DMS53 (cell line): ENCODE data around the gene RAB6B.

ENCODE experiments used
- DNase-seq: peaks from one replicate; lab custom pipeline; 2025; lab: John Stamatoyannopoulos, UW

The RAB6B gene

DNA sequence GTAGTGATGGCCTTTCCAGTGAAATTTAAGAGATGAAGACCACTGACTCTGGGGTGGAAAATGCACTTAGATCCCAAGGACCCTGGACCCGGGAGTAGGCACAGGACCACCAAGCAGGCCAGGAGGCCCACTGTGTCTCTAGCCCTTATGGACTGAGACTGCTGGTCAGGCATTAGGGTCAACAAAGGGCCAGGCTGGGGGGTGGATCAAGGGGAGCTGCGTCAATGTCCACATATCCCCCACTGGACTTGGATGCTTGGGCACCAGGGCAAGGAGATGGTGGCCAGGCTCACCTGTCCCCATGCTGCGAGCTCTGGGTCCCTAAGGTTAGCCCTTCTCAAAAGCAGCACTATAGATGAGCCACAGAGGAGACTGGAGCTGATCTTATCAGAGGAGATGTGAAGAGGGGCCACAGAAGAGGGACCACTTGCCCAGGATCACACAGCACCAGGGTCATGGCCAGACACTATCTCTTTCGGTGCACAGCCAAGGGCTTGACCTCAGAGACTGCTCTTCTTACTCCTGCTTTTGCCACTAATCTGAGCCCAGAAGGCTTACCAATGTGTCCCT, 14.7 kb downstream of the RAB6B start:
- DNase-seq, result no peak

DNA sequence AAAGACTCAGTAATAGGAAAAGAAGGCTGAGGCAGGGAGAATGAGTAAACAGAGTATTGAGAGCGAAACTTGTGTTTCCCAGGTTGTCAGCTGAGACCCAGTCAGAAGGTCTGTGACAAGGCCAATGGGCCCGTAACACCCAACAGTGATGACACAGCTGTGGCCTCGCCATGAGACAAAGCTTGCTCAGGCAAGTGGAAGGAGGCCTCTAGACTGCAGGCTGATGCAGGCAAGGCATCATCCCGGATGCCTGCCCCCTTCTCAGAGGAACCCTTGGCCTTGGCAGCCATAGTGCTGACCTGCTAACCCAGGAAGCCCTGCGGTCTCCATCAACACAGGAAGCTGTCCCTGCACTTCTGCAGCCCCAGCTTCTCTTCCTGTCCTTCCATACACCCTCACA, 15.4 kb downstream of the RAB6B start:
- DNase-seq, result no peak

DNA sequence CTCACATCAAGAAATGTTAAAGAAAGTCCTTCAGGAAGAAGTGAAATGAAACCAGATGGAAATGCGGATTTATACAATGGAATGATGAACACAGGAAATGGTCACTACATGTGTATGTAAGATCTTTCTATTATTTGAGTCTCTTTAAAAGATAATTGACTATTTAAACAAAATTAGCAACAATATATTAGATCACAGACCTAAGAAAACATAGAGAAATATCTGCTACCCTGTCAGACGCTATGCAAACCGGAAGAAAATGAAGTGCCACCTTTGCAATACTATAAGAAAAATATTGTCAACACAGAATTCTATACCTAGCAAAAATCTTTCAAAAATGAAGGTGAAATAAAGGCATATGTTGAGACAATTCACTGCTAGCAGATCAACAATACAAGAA, 17.2 kb downstream of the RAB6B start:
- no peak for DNase-seq

DNA sequence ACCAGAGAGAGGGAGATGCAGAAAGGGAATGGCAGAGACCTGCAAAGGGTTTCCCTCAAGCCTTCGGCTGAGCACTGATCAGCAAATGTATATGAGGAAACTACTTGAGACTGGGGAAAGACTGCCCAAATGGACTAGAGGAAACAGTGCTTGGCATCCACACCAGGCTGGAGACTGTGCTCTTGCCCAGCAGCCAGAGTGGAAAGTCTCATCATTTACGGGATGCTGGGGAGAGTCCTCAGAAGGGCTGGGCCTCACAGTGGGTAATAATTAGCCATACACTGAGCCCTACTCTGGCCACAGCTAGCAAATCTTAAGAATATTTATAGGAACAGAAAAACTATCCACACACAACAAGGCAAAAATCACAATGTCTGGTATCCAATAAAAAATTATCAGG, 18.5 kb downstream of the RAB6B start:
- no peak for DNase-seq

DNA sequence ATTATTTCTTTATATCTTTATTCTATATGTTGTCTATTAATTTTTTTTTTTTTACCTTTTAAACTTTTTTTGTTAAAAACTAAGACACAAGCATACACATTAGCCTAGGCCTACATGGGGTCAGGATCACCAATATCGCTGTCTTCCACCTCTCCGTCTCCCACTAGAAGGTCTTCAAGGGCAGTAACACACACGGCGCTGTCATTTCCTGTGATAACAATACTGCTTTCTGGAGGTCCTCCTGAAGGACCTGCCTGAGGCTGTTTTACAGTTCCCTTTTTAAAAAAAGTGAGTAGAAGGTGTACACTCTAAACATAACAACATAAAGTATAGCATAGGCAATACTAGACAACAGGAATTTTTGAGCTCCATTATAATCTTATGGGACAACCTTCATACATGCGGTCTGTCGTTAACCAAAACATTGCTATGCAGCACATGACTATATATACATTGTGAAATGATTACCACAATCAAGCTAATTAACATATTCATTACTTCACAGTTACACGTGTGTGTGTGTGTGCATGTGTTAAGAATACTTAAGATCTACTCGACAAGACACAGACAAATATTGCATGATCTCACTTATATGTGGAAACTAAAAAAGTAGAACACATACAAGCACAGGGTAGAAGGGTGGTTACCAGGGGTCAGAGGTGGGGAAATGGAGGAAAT, 20.8 kb downstream of the RAB6B start:
- no peak for DNase-seq

DNA sequence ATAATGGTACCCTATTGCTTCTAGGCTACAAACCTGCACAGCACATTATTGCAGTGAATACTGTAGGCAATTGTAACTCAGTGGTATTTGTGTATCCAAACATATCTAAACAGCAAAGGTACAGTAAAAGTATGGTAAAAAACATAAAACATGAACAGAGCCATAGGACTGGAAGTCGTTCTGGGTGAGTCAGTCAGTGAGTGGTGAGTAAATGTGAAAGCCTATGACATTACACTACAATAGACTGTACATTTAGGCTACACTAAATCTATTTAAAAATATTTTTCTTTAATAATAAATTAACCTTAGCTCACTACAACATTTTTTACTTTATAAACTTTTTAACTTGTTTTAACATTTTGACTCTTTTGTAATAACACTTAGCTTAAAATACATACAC, 21.3 kb downstream of the RAB6B start:
- DNase-seq, result no peak

DNA sequence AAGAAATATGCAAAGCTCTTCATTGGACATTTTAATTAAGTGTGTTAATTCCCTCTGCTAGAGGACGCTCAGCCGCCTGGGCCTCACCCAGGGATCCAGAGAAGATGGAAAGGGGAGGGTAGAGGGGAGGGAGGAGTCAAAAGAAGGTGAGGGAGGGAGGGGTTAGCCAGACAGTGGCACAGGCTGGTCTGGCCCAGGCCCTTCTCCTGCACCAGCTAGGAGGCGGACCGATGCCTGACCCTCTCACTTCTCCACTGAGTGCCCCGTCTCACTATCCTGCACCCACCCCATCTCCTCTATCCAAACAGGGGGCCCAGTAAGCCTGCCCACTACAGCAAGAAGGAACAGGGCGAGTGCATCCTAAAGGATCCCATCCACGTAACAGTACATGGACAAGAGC, 22.9 kb downstream of the RAB6B start:
- no peak for DNase-seq

DNA sequence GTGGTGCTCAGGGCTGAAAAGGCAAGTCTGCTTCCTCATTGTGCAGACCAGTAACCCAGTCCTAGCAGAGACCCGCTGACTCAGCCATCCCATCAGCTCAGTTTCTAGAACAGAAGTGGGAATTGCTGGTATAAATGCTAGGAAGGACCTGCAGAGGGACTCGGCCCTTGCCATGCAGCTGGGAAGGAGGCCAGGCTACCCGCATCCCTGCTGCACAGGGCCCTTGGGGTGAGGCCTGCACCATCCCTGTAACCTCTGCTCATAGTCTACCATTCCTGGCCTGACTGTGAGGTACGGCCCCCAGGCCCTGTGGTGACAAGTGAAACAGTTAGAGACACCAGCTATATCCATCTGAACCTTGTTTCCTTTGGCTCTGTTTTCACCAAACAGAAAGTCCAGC, 23.5 kb downstream of the RAB6B start:
- no peak for DNase-seq

DNA sequence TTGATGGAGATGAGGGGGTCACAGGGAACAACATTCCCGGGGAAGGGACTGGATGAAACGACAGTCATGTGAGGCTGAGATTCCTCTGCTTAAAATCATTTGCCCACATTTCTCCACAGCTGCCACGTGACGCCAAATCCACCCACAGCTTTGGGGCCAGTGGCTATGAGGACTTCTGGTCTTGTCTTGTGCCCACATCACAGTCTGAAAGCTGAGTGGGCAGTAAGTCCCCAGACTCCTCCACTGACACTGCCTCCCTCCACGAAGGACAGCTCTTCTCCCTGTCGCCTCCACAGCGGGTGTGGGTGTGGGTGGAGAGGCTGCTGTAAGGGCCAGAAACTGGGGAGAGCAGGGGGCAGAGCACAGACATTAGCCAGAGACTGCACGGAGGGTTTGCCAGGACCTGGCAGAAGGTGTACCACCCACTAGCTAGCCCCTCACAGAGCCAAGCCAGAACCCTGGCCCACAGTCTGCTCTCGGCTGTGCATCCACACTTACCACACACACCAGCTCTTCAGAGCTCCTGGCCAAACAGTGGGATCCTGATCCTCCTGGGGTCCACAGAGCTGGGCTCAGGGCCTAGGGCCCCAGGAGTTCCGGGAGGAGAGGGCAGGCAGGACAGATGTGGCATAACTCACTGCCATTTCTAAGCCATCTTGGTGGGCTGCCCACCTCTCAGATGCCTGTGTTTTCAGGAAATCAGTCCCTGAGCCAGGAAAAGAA, 24.2 kb downstream of the RAB6B start:
- DNase-seq, result no peak

DNA sequence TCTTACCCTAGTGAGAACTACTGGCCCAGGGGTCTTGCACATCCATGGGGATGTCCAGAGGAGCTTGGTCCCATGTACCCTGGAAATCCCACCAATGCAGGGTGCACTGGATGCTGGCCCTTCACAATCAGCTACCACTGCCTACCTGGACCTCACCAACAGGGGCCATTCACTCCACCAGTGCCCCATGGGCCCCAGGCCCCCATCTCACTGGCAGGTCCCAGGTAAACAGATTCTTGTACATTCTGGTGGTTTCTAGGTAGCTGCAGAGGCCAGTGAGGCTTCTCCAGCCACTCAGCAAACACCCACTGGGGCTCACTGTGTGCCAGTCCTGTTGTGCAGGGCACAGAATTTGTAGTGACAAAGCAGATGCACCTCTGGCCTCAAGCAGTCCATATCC, 24.9 kb downstream of the RAB6B start:
- no peak for DNase-seq

DNA sequence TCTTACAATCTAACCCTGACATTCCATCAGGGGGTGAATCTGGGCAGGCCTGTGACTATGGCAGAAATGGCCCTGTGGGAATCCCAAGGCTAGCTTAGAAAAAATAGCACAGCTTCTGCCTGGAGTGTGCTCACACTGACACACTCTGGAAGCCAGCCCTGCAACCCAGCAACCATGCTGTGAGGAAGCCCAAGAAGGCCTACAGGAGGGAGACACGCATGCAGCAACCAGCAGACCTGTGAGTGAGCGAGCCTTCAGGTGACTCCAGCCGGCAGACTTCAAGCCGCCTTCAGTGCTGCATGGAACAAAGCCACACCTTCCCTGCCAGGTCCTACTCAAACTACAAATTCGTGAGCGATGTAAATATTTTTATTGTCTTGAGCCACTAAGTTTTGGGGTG, 26.1 kb downstream of the RAB6B start:
- no peak for DNase-seq

DNA sequence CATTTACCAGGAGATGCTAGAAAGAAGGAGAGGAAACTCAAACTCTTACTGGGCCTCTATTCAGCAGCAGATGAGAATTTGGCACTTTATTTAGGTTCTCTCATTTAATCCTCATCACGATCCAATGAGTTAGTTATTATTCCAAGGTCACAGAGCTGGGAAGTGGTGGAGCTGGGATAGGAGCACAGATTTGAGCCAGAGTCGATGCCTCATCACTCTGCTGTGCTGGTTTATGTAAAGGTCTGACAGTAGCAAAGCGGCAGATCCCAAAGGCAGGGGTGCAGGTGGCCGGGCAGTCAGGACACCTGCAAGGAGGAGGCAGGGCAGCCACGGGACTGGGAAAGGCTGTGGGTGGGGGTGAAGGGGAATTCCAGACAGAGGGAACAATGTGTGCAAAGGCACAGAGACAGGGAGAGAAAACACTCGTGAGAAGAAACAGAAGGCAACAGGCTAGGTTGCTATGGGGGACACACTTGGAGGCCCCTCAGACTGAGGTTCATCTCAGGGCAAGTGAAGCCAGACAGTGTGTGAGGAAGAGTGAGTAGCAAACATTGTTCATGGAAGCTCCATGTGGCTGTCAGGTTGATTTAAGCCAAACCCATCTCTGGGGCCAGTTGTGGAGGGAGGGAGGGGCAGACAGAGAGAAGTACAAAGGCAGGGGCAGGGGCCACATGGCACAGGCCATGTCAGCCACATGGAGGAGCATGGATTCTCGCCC, 26.8 kb downstream of the RAB6B start:
- DNase-seq, result no peak

DNA sequence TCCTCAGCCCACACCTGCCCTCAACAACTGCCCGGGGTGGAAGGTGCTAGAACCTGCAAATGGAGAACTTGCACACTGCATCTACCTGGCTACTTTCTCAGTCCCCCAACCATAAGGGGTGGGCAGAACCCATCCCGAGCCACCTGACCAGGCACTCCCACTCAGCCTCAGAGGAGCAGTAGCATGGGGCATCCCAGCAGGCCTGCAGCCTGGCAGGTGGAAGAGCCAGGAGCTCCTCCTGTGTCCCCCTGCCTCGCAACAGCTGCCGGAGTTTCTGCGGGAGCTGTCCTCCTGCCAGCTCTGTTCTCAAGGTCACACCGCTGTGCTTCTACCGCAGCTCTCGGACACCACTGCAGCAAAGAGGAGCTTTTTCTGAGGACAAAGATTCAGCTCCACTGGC, 27.5 kb downstream of the RAB6B start:
- no peak for DNase-seq

DNA sequence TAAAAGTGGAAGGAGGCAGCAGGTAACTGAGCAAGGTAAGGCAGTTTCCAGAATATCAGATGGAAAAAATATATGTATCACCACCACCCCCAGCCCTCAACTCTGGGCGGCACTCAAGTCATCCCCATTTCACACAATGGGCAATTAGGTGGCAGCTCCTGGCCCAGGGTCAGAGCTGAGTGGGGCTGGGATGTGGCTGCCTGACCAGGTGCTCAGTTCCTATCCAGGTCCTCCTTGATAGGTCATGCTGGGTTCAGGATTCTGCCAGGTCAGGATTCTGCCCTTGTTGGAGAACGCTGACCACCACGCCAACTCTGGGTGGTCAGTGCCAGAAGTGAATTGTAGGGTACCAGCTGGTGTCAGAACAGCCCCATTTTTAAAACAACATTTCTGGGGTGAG, 29.5 kb downstream of the RAB6B start:
- no peak for DNase-seq

DNA sequence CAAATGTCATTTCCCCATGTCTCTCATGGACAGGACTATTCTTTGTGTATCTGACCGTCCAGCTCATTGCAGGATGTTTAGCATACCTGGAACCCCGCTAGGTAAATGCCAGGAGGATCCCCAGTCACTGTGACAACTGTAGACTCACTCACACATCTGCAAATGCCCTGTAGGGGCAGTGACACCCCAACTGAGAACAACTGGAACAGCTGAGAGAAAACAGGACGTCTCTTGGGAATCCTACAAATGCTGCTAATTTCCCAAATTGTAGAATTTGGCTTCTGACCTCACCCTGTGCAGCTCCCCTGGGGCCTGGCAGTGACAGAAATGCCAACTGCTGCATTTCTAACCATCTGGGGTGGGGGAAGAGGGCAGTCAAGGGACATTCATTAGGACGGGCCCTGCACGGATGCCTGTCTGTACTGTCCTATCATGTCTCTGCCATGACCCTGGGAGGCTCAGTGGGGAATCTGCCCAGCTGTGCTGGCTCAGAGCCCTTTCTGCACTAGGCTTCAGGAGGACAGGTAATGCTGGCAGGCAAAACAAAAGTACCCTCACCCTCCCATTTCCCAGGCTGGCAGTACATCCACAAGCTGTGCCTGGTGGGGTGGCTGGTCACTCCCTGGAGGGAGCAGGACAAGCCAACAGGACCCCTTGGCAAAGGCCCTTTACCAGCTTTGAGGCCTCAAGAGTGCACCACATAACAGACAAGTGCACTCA, 30.4 kb downstream of the RAB6B start:
- no peak for DNase-seq

DNA sequence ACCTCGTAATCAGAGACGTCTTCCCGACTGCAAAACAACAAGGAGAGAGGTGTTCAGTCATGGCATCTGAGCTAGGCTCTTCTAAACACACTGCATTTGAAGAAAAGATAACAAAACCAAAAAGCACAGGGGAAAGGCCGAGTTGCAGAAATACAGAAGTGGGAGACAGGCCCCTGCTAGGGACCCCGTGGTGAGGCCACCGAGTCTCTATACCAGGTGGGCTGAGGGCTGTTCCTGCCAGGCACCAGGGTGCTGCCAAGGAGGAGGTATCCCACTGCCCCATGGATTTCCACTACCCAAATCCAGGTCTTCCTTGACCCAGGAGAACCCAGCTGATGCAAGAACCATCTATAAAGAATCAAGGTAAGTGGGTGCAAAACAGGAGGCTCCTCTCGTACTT, 31.1 kb downstream of the RAB6B start:
- no peak for DNase-seq

DNA sequence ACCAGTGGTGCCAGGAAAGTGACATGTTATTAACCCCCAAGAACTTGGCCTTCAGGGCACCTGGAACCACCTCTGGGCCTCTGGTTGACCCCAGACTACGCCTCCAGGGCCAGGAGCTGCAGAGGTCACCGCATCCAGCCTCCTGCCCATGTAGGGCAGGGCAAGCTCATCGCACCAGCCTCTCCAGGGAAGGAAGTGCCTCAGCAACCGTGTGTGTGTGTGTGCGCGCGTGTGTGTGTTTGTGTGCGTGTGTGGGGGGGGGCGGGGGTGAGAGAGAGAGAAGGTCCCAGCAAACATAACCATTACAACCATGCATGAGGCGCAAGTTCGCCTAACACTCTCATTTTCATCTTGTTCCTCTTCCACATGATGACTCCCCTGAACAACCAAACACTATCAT, 31.8 kb downstream of the RAB6B start:
- DNase-seq, result no peak

DNA sequence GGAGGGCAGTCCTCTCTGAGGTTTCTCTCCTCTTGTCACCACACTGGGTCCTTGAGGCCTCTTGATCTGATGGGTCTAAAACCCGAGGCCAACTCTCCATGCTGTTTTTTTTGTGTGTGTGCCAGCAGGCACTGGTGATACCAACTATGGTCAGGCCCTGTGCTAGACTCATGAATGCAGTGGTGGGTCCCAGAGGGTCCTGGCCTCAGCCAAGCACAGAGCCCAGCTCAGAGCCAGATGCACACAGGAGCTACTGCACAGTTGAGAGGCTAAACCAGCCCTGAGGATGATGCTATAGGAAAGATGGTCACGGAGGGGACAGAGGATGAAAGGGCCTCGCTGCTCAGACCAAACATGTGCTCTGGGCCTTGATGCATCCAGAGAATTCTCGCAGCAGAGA, 33.5 kb downstream of the RAB6B start:
- no peak for DNase-seq

DNA sequence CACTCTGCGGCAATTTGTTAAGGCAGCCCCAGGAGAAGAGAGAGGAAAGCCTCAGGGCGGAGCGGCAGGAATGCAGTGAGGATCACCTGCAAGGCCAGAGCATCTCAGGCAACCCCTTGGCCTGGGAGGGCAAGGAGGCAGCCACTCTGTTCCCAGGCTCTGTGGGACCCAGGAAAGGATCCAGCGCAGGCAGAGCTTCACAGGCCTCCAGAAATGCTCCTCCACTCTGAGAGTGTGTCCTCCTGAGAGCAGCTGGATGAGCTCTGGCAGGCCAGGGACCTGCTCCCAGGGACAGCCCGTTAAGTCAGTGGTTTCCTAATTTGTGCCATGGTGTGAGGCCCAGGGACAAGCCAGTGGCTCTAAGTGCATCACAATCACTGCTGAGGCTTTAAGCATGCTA, 35.2 kb downstream of the RAB6B start:
- DNase-seq, result no peak

DNA sequence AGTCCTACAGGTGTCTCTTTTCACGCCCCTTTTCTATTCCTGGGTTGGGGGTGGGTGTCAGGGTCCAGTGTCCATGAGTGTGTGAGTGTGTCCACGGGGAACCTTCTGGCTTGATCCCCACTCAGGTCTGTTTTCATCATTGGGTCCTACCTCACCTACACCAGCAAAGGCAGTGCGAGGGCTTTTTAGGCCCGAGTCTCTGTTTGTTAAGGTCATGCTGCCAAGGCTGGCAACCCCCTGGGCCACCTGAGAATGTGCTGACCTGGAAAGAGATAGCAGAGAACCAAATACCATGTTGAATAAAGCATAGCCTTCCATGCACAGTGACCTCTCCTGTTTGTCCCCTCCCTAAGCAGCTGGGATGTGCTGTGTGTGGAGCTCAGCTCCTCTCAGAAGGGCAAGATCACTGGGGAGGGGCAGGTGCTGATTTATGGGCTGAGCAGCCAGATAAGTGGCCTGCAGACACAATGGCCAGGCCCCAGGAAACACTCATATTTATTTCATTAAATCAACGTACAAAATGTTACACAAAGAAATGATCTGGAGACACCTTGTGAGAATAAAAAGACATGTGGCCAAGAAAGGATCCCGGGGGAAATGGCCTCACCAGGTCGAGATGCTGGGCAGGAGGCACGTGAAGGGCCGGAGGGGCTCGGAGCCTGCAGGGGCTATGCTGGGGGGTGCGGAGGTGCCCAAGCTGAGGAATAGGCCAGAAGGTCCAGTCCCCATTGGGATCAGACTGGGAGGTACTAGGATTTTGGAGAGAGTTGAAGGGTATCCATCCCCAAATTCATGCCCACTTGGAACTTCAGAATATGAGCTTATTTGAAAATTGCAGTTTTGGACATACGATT, 36.1 kb downstream of the RAB6B start:
- DNase-seq, result no peak

DNA sequence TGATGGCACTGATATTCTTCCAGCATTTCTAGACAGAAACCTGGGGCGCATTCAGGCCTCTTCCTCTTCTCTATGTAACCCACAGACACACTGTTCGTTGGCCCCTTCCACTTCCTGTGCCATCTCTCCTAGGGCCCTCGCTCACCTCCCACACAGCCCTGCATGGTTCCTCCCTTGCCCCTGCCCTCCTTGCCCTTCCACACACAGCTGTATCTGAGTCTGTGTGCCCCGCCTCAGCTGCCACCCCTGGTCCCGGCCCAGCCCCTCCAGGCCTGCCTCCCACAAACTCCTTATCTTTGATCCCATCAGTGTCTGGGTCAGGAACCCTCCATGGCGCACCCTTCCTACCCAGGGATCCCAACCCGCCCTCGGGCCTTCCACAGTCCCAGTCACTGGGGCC, 37.9 kb downstream of the RAB6B start:
- no peak for DNase-seq
